ENCODE measurements around the gene TMEM121B. TPM values are rescaled to one million over a fixed set of nuclear protein-coding genes. Genes with fewer than 3 reads are reported as not detected.
"Not testable (repeated sequence)": the region's sequence is repeated elsewhere in the genome, so short reads cannot be mapped to it uniquely, and the experiment has no call there.

TMEM121B gene
- polyA plus RNA-seq (ENCODE audit: insufficient read length in 4 of 4) = 1 to 10 TPM in 1 of 4 donors, under 1 TPM in 3; 0.63 to 1.0 (median 0.75) TPM

DNA sequence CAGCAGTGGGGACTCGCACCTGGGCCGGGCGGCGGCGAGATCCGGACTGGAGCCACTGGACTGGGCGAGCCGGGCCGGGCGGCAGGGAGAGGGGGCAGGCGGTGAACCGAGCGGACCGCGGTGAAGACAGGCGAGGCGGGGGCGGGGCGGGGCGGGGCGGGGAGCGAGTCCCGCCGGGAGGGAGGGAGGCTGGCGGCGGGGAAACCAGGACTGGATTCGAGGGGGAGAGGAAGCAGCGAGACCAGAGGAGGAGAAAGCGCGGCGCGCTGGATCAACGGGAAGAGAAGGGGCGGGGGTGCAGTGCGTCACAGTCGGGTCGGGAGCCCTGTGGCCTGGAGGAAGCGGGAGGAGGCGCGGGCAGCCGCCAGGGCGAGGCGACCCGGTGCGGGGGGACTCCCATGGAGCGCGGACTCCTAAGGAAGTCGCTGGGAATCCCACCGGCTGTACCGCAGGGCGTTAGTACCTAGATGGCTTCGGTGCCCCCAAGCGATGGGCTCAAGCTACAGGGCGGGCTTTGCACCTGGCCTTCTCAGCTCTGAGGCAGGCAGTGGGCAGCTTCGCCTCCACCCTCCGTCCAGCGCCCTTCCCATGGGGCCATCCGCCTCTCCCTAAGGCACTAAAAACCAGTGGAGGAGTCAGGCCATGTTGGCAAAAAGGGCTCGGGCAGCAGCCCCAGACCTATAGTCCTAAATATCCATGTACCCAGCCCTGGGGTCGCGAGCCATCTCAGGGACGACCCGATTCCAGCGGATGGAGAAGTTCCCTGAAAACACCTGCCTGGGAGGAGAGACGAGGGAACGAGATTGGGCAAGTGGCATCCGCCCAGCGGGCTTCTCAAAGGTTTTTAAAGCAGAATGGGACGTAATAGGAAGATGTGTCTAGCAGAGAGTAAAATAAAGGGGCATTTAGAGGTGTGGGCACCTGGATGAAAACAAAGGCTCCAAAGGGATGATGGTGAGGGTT lies at the start of gene TMEM121B:
Gene TMEM121B (minus strand): TSS at position 128 of the 963 bp plus-strand sequence. CDS start 233 bp downstream, outside the sequence.
- DNase-seq (ENCODE audit: low read depth in 4 of 4, low spot score in 3 of 4) = peak in 3 of 4 donors; percentile 27 to 52 (median 45)

DNA sequence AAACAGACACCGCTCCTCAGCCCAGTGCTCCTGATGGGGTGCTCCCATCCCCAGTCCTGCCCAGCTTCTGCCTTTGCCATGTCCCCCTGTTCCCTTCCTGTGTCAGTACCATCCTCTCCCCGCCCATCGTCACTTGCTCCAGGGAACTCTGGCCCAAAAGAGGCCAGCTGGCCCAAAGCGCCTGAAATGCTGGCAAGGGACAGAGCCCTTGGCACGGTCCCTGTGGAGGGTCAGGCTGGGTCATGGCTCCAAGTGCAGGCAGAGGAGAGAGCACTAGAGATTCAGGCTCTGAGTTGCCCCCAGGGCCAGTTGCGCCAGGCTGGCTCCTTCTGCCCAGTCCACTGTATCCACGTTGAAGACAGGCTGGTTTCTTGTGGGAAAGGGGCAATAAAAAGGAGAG lies 46.3 kb upstream of the TMEM121B start:
- no peak for DNase-seq (ENCODE audit: low read depth in 4 of 4, low spot score in 3 of 4)

DNA sequence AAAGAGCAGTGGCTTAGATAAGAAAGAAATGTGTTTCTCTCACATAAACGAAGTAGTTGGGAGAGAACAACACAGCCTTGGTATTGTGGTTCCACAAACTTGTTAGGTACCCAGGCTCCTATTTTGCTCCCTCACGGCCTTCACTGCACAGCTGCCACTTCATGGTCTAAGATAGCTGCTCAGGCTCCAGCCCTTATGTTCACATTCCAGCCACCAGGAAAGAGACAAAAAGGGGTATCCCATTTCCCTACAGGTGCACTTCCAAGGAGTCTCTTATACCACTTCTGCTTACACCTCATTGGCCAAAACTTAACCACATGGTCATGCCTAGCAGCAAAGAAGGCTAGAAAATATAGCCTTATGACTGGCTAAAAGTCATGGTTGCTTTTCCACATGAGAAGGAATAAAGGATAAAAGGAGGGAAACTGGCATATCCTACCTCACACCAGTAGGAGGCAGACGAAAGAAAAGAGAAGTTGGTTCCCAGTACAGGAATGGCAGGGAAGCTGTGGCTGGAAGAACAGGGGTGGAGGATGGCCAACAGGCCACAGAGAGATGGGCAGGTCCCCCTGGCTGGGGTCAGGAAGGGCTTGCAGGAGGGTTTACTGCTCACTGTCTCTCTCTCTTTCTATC lies 43.3 kb upstream of the TMEM121B start:
- DNase-seq (ENCODE audit: low read depth in 4 of 4, low spot score in 3 of 4) = no peak

DNA sequence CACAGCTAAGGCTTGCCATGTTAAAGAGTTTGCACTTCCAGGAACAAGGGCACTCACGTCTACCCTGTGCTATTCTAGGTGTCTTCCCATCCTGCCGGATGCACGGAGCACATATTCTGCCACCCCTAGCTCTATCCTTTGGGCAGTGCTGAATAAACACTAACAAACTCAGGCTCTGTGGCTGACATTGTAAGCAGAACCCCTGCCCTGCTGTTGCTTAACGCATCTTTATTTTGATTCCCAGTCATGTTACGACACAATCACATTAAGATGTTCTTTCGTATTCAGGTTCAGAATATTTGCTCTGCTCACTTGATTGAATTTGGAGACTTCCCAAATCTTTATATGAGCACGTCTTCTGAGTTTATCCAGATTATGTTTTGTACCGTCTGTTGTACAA lies 41.6 kb upstream of the TMEM121B start:
- DNase-seq (ENCODE audit: low read depth in 4 of 4, low spot score in 3 of 4) = no peak

DNA sequence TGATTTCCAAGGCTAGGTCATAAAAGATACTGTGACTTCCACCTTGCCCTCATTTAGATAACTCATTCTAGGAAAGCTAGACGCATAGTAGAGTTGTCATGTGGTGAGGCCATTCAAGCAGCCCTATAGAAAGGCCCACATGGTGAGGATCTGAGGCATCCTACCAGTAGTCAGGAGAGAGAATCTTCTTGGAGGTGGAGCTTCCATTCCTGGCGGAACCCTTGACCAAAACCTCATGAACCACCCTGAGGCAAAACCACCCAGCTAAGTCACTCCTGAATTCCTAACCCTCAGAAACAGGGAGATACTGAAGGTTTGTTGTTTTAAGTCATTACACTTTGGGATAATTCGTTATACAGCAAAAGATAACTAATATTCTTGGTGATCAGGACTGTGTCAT lies 40.8 kb upstream of the TMEM121B start:
- DNase-seq (ENCODE audit: low read depth in 4 of 4, low spot score in 3 of 4) = no peak

DNA sequence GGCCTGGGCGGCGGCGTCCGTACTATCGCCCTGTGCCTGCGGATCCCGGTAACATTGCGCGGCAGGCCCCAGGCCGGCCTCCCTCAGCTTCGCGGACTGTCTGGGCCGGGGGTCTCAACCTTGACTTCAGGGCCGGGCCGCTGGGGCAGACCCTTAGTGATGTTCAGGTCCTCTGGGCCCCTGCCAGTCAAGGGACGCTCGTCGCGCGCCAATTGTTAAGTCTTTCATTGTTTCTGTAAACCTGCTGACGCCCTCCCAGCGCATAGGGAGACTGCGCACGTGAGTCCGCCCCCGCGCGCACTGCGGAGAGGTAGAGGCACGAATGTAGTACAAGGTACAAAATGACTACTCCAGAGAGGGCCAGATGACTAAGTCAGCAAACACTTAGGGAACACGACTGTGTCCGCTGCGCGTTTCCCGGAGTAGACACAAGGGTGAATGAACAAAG lies 38.4 kb upstream of the TMEM121B start:
- DNase-seq (ENCODE audit: low read depth in 4 of 4, low spot score in 3 of 4) = peak; percentile 29 to 43 (median 35)

DNA sequence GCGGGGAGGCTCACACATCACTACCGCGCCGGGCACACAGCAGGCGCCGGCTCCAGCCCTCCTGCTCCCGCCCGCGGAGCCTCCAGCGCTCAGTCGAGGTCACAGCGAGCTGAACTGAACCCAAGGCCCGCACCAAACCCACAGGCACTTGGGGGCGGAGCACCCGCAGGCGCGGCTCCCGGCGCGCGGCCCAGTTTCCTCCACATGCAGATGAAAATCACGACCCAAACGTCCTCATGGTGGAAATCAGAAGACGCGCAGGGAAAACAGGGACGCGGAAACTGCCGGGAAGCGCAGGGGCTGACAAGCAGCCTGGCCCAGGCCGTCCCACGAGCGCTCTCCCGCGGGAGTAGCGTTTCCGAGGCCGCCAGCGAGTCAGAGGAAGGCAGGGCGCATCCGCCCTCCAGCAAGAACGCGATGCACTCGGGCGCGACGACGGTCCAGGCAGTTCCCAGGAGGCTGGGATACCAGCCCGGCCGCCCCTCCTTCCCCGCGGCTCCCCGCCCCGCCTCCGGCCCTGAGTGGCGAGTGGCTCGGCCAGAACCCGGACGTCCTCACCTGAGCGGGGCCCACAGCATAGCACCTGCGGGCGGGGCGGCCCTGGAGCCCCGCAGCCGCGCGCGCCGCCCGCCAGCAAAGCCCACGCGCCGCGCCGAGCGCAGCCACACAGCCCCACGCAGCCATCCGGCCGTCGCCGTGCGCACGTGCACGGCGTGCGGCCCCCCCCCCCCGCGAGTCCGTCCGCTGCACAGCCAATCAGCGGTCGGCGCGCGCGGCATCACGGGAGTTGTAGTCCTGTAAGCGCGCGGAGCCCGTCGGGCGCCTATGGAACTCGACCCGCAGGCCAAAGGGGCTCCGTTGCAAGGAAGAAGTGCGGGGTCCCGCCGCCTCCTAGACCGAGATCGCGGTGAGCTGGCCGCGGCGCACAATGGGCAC lies 37.7 kb upstream of the TMEM121B start, which contains the start of gene HDHD5:
Gene HDHD5 (minus strand): TSS at position 710 of the 936 bp plus-strand sequence. CDS start 26 bp downstream, at position 684.
- peak; percentile 73 to 76 (median 76) for DNase-seq (ENCODE audit: low read depth in 4 of 4, low spot score in 3 of 4)

DNA sequence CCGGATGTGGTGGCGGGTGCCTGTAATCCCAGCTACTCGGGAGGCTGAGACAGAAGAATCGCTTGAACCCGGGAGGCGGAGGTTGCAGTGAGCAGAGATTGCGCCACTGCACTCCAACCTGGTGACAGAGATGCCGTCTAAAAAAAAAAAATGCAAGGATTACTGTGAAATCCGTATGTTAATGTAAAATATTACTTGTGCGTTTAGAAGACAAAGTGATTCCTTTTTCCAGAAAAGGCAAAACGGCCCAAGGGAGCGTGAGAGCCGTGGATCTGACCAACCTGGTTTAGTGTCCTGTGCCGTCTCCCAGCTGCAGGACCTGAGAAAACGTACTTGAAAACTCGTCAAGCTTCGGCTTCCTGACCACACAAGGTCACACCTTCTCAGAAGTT lies 37.0 kb upstream of the TMEM121B start:
- peak in 1 of 4 donors; percentile 8 for DNase-seq (ENCODE audit: low read depth in 4 of 4, low spot score in 3 of 4)

DNA sequence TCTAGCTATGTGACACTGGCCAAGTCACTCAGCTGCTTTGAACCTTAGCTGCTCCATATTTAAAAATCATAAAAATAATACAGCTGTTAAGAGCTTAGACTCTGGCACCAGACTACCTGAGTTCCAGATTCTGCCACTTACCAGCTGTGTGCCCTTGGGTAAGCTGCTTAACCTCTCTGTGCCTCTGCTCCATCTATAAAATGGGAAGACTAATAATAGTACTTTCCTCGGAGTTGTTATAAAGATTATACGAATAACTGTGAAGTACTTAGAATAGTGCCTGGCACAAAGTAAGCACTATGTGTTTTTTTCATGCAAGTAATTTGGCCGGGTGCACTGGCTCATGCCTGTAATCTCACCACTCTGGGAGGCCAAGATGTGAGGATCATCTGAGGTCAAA lies 36.6 kb upstream of the TMEM121B start:
- DNase-seq (ENCODE audit: low read depth in 4 of 4, low spot score in 3 of 4) = no peak

DNA sequence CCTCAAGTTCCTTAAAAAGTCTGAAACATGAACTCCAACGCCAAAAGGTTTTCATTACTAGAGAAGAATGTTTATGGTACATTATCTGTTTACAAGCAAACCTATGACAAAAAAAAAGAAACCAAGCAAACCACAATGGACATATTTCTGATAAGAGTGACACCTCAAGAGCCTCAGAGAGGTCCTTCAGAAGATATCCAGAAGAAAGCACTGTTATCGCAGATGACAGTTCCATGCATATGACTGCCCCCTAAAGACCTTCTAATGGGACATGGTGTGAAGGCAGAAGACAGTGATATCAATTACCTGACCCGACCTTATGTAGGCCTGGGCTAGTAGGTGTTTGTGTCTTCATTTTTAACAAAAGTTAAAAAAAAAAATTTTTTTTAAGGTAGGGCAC lies 34.8 kb upstream of the TMEM121B start:
- DNase-seq (ENCODE audit: low read depth in 4 of 4, low spot score in 3 of 4) = no peak

DNA sequence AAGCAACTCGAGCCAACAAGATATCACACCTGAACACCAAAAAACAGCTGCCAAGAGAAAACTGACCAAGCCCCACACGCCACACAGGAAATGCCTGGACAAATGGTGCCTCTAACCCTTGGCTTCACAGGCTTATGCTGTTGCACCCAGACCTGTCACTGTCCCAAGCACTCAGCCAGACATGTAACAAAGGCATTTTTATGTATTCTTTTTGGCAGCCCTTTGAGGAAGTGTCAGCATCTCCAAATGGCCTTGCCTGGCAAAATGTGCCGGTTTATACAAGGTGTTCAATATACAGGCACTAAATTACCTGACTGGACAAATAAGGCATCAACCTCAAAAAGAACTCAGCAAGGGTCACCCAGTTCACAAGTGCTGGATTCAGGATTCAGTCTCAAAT lies 31.8 kb upstream of the TMEM121B start:
- no peak for DNase-seq (ENCODE audit: low read depth in 4 of 4, low spot score in 3 of 4)

DNA sequence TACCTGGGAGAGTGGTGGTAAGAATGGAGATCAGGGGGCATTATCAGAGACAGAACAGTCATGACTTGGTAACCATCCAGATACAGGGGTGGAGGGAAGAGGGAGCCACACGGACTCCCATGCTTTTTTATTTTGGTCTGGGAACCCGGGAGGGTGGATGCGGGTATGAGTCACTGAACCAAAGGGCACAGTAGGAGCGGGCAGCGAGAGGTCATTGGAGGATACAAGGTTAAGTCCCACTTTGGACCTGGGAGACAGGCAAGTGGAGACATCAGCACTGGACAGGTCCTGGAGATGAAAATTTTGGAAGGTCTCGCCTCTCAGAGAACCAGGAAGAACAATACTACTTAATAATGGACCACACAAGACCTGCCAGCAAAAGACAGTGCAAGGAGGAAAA lies 31.2 kb upstream of the TMEM121B start:
- no peak for DNase-seq (ENCODE audit: low read depth in 4 of 4, low spot score in 3 of 4)

DNA sequence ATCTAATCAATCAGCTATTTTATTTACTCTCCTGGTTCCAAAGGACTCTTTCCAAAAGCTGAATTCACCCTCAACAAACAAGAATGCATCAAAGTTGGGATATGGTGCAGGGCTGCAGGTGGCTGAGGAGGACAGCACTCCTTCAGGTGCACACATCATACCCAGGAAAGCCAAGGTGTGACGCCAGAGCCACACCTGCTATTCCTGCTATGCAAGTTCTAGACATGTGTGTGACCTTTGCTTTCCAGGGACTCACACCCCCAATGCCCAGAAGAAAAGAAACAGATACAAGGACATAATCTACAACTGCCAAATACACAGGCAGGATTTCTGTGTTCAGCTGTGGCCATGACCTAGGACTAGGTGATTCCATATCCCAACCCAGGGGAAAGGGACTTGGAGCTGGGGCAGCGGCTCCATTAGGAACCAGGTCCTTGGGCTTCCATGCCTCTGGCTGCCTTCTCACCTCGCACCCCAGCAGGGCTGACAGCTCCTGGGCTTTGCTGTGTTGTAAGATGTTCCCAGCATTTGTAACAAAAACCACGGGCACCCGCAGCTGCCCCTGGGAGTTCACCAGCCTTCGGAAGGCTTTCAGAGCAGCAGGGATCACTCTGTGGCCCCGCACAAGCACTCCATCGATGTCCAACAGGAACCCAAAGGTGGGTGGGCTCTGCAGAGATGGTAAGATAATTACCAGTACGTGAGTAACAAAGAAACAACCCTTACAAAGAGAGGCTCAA lies 28.1 kb upstream of the TMEM121B start:
- no peak for DNase-seq (ENCODE audit: low read depth in 4 of 4, low spot score in 3 of 4)

DNA sequence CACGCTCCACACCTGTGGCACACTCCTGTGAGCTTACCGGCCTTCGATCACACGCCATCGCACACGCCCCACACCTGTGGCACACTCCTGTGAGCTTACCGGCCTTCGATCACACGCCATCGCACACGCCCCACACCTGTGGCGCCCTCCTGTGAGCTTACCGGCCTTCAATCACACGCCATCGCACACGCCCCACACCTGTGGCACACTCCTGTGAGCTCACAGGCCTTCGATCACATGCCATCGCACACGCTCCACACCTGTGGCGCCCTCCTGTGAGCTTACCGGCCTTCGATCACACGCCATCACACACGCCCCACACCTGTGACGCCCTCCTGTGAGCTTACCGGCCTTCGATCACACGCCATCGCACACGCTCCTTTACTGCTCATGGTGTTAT lies 26.3 kb upstream of the TMEM121B start:
- not testable (repeated sequence) for DNase-seq (ENCODE audit: low read depth in 4 of 4, low spot score in 3 of 4)

DNA sequence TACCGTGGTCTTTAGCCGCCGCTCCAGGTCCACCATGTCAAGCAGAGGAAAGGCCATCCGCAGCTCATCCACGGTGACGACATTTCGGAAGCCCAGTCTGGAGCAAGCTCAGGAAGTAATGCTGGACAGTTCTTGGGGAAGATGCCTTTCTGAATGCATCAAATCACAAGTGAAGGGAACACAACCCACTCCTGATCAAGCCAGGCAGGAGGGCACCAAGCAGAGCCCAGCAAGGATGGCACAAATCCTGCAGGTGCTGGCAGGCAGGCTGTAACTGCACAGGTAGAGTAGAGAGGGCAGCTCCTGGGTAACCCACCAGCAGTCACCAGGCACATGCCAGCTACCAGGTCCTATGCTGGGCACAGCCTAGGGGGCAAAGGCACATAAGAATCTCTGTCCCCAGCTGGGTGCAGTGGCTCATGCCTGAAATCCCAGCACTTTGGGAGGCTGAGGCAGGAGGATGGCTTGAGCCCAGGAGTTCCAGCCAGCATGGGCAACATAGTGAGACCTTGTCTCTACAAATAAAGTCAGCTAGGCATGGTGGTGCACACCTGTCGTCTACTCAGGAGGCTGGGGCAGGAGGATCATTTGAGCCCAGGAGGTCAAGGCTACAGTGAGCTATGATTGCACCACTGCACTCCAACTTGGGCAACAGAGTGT lies 24.0 kb upstream of the TMEM121B start:
- DNase-seq (ENCODE audit: low read depth in 4 of 4, low spot score in 3 of 4) = no peak

DNA sequence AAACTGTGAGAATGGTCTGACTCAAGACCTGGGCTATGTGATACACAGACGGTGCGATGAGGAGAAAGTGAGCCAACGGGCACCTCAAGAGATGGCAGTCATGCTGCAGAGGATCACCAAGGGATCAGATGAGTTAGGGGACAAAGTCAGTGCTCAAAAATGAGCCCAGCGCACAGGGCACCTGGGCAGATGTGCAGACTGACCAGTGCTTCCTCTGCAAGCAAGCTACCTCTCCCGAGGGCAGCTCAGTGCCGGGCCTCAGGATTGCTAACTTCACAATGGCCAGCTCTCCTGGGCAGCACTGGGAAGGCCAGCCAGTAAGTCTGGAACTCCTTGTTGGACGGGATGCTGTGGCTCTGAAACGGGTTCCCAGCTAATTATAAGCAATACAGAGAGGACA lies 22.7 kb upstream of the TMEM121B start:
- no peak for DNase-seq (ENCODE audit: low read depth in 4 of 4, low spot score in 3 of 4)

DNA sequence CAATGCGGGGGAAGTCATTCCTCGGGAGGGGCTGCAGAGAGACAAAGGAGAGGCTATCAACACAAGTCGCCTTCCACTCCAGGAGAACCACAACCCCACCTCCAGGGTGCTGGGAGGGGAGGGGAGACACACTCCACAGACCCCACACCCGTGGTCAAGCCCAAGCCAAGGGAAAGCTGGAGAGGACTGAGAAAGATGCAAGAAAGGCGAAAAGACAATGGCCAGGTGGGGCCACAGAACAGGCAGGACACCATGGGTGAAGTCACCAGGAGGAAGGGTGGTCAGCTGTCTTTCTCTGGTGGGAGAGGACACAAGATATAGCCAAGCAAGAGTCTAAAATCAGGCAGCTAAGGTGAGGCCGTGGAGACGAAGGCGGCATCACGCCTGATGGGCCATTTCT lies 21.9 kb upstream of the TMEM121B start:
- DNase-seq (ENCODE audit: low read depth in 4 of 4, low spot score in 3 of 4) = no peak

DNA sequence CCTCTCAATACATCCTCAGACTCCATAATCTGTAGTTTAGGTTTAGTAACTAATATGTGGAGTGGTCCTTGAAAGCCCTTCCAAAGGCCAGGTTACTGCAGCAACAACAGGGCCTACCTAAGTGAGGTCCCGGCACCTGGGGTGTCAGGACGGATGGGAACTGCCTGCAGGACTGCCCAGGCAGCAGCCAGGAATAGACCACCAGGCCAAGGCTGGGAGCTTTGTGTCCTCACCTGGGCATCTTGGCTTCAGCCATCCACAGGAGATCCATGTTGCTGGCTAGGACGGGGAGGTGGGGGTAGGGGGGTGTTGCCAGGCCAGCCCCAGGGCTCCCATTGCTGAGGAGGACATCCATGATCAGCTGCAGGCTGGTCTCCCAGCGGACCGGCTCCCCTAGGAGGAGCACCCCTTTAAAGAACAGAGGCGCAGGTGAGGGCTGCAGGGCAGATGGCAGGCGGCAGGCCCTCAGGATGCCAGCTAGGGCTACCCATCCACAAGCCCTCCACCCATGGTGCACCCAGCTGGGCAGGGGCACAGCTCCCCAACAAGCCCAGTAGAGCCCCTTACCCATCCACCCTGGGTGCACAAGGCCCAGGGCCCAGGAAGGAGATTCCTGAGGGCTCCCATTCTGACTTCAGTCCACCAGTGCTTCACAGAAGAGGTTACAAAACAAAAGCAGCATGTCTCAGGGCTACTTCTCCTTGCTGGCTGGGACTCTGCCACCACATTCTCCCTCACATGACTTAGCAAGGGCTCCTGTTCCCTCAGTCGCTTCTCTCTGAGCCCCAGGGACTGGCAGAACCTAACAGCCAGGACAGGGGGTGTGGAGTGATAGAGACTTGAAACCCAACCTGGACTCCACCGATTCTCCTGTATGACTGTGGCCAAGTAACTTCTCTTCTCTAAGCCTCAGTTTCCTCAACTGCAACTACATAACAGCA lies 19.9 kb upstream of the TMEM121B start:
- no peak for DNase-seq (ENCODE audit: low read depth in 4 of 4, low spot score in 3 of 4)
